ENCODE measurements around the gene LMBR1L.

DNA sequence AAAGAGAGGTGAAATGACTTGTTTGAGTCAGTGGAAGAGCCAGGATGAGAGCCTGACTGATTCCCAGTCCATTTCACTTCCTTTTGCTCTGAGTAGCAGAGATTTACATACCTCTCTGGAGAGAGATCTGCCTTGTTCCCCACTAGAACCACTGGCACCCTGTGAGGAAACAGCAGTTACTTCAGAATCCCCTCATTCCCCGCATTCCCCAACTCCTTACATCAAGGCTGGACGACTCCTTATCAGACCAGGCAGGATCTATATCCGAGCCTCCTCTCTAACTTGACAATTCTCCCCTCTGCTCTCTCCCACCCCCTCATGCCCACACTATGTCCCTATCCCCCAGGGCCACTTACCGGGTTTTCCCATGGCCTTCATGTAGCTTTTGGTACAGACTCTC is 44.5 kb downstream of the LMBR1L start:
- no peak for TF ChIP-seq TAF1 (IDR thresholded peaks at IDR 0.05; ENCODE audit: low read depth, low read length)
- TF ChIP-seq POLR2AphosphoS5 (IDR thresholded peaks at IDR 0.05; ENCODE audit: low read depth, low read length), result no peak
- no peak for TF ChIP-seq POLR2A (IDR thresholded peaks at IDR 0.05; ENCODE audit: low read depth, low read length)
- no peak for TF ChIP-seq PAX5 (IDR thresholded peaks at IDR 0.05; ENCODE audit: insufficient read depth, low read length, severe bottlenecking)
- no peak for TF ChIP-seq POU2F2 (IDR thresholded peaks at IDR 0.05; ENCODE audit: low read depth, low read length)

All from GM12891 (cell line).